ENCODE data around the gene CRB2. TPM values are rescaled to one million over a fixed set of nuclear protein-coding genes. Genes with fewer than 3 reads are reported as not detected.

CRB2 gene
- total RNA-seq, 2 donors from 2014 or later, result 1.6 to 3.5 TPM

DNA sequence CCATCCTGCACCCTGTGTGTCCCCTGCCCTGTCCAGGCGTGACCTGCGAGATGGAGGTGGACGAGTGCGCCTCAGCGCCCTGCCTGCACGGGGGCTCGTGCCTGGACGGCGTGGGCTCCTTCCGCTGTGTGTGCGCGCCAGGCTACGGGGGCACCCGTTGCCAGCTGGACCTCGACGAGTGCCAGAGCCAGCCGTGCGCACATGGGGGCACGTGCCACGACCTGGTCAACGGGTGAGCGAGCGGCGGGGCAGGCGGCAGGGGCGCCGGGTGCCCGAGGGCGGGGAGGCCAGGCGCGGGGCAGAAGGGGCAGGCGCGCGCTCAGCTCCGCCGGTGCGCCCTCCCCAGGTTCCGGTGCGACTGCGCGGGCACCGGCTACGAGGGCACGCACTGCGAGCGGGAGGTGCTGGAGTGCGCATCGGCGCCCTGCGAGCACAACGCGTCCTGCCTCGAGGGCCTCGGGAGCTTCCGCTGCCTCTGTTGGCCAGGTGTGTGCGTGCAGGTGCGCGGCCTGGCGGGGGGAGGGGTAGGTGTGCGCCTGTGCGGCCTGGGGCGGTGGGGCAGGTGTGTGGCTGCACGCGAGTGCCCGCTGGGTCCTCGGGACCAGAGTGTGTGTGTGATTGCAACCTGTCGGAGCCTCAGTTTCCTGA lies 10.0 kb downstream of the CRB2 start:
- H3K27me3 ChIP-seq, result no peaks in the 10 kb centered on the region
- H3K9me3 ChIP-seq, result no peaks in the 10 kb centered on the region
- TF ChIP-seq, protein P1, sequence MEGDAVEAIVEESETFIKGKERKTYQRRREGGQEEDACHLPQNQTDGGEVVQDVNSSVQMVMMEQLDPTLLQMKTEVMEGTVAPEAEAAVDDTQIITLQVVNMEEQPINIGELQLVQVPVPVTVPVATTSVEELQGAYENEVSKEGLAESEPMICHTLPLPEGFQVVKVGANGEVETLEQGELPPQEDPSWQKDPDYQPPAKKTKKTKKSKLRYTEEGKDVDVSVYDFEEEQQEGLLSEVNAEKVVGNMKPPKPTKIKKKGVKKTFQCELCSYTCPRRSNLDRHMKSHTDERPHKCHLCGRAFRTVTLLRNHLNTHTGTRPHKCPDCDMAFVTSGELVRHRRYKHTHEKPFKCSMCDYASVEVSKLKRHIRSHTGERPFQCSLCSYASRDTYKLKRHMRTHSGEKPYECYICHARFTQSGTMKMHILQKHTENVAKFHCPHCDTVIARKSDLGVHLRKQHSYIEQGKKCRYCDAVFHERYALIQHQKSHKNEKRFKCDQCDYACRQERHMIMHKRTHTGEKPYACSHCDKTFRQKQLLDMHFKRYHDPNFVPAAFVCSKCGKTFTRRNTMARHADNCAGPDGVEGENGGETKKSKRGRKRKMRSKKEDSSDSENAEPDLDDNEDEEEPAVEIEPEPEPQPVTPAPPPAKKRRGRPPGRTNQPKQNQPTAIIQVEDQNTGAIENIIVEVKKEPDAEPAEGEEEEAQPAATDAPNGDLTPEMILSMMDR (IDR thresholded peaks at IDR 0.05), result no peak
- DNase-seq (ENCODE audit: low spot score), result no peak
- no peak overlapping the region for H3K4me3 ChIP-seq
- no peaks in the 10 kb centered on the region for H3K36me3 ChIP-seq
- H3K27ac ChIP-seq, result no peak overlapping the region
- H3K4me1 ChIP-seq, result peaks cover 0 to 11% of the 10 kb centered on the region in 2 donors

GRCh38 chr9:123368023-123368422 lies 12.0 kb downstream of the CRB2 start:
- TF ChIP-seq, protein P1 (IDR thresholded peaks at IDR 0.05), result no peak
- no peak for DNase-seq (ENCODE audit: low spot score)
- no peak overlapping the region for H3K27ac ChIP-seq
- no peaks in the 10 kb centered on the region for H3K9me3 ChIP-seq
- H3K4me1 ChIP-seq, result peaks cover 0 to 11% of the 10 kb centered on the region in 2 donors
- H3K4me3 ChIP-seq, result no peak overlapping the region
- H3K36me3 ChIP-seq, result no peaks in the 10 kb centered on the region
- peaks cover 0 to 5% of the 10 kb centered on the region in 2 donors for H3K27me3 ChIP-seq

GRCh38 chr9:123368536-123369153 lies 12.6 kb downstream of the CRB2 start:
- TF ChIP-seq, protein P1 (IDR thresholded peaks at IDR 0.05), result no peak
- no peak for DNase-seq (ENCODE audit: low spot score)
- peaks cover under 1 to 7% of the 10 kb centered on the region in 2 donors for H3K27me3 ChIP-seq

GRCh38 chr9:123369296-123369695 lies 13.3 kb downstream of the CRB2 start:
- no peak overlapping the region for H3K27ac ChIP-seq
- H3K4me3 ChIP-seq, result no peak overlapping the region
- H3K27me3 ChIP-seq, result peaks cover 3 to 7% of the 10 kb centered on the region in 2 donors
- DNase-seq (ENCODE audit: low spot score), result no peak
- H3K36me3 ChIP-seq, result no peaks in the 10 kb centered on the region
- TF ChIP-seq, protein P1 (IDR thresholded peaks at IDR 0.05), result no peak
- peaks cover 0 to 18% of the 10 kb centered on the region in 2 donors for H3K4me1 ChIP-seq
- no peaks in the 10 kb centered on the region for H3K9me3 ChIP-seq

More at GRCh38 chr9:123368536-123369153, 12.6 kb downstream of the CRB2 start:
- Histone ChIP-seq H3K36me3 (no peaks in the 10 kb centered on the region), H3K4me3 (no peak overlapping the region), H3K27ac (no peak overlapping the region), H3K4me1 (peaks cover 0 to 12% of the 10 kb centered on the region in 2 donors), H3K9me3 (no peaks in the 10 kb centered on the region)

DNA sequence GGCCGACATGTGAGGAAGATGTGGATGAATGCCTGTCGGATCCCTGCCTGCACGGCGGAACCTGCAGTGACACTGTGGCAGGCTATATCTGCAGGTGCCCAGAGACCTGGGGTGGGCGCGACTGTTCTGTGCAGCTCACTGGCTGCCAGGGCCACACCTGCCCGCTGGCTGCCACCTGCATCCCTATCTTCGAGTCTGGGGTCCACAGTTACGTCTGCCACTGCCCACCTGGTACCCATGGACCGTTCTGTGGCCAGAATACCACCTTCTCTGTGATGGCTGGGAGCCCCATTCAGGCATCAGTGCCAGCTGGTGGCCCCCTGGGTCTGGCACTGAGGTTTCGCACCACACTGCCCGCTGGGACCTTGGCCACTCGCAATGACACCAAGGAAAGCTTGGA lies 14.1 kb downstream of the CRB2 start:
- no peak overlapping the region for H3K27ac ChIP-seq
- no peaks in the 10 kb centered on the region for H3K9me3 ChIP-seq
- peaks cover 3 to 7% of the 10 kb centered on the region in 2 donors for H3K27me3 ChIP-seq
- no peak for DNase-seq (ENCODE audit: low spot score)
- TF ChIP-seq, protein P1 (IDR thresholded peaks at IDR 0.05), result no peak
- no peaks in the 10 kb centered on the region for H3K36me3 ChIP-seq
- H3K4me1 ChIP-seq, result peaks cover 0 to 18% of the 10 kb centered on the region in 2 donors
- H3K4me3 ChIP-seq, result no peak overlapping the region

Data from right atrium auricular region (tissue), 2 donors.